ENCODE data around the gene KRT76.
"Not testable (repeated sequence)": the region's sequence is repeated elsewhere in the genome, so short reads cannot be mapped to it uniquely, and the experiment has no call there.

The KRT76 gene

GRCh38 chr12:52757449-52758176, 19.5 kb downstream of the KRT76 start:
- DNase-seq, result no peak

DNA sequence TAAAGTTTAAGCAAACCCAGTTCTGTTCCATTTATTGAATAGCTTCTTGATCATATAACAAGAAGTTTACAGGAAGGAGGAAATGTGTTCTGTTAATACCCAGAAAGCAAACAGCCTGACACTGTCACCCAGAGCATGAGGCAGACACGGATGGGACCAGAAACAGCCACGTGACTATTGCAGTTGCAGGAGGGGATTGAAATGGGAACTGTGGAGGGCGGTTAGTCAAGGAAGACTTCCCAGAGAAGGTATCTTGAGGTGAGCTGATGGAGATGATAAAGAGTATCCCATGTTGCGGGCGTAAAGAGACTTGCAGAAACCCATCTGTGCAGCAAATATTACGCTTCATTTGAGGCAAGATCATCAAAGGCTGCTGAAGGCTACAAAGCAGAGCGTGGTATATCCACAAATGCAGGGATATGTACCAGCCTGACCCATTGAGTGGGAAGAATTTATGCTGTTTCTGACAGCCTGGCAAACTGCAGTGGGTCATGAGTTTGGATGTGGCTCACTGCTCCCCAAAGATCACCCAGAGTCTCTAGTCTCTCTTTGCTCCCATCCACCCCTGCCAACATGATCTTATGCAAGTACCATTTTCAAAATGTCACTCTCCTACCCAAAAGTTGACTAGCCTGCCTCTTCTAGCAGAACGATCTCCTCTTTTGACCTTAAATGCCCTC, 20.7 kb downstream of the KRT76 start:
- DNase-seq, result no peak

DNA sequence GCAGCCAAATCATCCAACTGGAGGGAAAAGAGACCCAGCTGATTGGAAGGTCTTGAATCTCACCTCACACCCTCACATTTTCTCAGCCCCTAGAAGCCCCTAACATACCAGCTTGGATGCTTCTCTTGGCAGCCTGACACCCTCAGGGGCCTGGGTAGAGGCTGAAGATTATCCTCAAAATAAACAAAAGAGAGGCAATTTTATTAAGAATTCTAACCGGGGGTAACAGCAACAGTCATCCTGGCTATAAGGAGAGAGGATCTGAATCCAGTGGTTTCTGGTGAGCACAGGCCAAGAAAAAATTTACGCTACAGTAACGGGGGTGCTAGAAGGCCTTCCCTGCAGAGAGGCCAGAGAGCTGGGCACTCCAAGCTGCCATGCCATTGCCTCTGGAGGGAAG, 21.6 kb downstream of the KRT76 start:
- DNase-seq, result no peak

DNA sequence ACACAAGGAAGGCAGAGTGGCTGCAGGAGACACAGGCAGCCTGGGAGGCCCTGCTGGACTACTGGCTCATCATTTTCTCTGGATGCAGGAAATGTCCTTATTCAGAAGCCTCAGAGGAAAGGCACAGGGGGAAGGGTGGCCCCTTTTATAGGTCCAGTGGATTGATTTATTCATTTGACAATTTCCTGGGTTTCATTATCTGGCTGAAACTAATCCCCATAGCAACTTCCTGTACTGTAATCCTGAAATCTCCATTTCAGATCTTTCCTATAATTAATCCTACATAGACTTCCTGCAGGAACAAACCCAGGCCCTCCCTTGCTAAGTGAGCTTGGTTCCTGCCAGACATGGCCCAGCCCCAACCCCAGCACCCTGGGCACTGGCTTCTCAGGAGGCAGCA, 23.0 kb downstream of the KRT76 start:
- DNase-seq, result no peak

GRCh38 chr12:52753283-52753682, 23.9 kb downstream of the KRT76 start:
- DNase-seq, result no peak

GRCh38 chr12:52752516-52752915, 24.6 kb downstream of the KRT76 start:
- DNase-seq, result no peak

GRCh38 chr12:52751795-52752194, 25.4 kb downstream of the KRT76 start:
- no peak for DNase-seq

DNA sequence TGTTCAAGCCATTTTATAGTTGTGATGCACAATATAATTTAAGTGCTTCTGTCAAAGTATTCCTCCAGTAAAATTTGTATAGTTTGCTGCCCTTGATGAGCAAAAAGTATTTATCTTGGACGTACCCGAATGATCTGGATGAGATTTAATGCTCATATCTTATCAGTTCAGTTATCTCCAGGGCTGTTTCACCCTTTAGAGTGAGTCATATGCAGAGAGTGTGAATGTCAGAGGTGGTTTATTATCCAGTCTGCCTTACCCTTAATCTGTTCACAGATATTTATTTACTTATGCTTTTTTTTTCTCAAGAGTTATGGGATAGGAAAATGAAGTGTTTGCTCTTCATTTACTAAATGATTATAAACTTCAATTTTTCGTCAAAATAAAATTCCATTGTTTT, 26.6 kb downstream of the KRT76 start:
- DNase-seq, result not testable (repeated sequence)

GRCh38 chr12:52749827-52750226, 27.3 kb downstream of the KRT76 start:
- DNase-seq, result no peak

- DNase-seq, result no peak
Measured at GRCh38 chr12:52748578-52748977, 28.6 kb downstream of the KRT76 start.

DNA sequence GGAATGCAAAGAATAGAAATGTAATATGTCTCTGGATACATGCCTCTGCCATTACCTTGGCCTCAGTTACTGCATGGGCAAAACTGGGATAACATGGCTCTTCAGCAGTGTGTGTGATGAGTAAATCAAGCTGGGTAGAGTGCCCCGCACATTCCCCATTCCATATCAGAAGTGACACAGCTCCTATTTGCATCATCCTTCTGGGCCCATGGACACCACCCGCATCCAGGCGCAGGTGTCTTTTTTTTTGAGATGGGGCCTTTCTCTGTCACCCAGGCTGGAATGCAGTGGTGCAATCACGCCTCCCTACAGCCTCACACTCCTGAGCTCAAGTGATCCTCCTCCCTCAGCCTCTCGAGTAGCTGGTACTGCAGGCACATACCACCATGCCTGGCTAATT, 31.6 kb downstream of the KRT76 start:
- DNase-seq, result no peak

- DNase-seq, result no peak
Measured at GRCh38 chr12:52744493-52745156, 32.5 kb downstream of the KRT76 start.

GRCh38 chr12:52742822-52743457, 34.2 kb downstream of the KRT76 start:
- no peak for DNase-seq

DNA sequence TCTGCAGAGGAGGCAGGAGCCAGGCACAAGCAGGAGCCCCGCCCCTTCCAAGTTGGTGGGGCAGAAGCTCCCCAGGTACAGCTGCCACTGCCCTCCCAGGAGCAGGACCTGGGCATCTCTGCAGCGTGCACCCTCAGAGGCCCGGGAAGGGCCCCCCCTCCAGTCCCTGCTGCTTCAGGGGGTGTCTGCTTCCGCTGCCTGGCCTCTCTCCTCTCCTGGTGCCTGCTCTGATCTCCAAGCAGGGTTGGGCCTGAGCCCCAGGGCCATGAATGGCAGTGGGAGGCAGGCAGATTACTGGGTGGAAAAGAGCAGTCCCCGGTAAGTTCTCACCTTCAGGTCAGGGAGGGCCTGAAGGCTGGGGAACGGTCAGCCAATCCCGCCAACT, 35.0 kb downstream of the KRT76 start:
- no peak for DNase-seq

DNA sequence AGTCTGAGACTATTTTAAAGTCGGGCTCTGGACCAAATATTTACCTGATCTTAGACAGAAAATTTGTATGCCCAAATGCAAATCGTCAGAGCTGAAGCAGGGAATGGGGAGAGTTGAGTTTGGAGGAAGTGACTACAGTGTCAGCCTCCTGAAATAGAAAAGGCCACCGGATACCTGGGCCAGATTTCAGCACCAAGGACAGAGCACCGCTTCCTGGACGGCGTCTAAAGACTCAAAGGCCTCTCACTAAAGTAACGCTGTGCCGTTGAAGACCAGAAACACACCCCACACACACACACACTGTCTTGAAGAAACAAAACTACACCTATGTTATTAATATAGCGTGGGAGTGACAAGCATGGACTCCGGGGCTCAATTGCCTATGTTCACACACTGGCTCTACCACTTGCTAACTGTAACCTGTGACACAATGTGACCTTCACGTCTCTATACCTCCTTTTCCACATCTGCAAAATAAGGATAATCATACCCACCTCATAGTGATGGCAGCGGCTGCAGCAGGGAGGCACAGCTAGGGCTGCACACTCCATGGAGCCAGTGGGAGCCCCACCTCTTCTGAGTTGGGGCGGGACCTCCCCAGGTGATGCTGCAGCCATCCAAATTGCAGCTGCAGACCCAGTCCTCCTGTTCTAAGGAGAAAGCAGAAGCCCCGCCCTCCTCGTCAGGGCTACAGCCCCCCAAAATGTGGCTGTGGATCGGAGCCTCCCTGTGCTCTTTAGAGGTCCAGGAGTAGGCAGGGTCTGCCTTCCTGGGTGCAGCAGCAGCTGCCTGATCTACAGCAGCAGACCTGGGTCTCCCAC, 35.6 kb downstream of the KRT76 start:
- DNase-seq, result no peak

DNA sequence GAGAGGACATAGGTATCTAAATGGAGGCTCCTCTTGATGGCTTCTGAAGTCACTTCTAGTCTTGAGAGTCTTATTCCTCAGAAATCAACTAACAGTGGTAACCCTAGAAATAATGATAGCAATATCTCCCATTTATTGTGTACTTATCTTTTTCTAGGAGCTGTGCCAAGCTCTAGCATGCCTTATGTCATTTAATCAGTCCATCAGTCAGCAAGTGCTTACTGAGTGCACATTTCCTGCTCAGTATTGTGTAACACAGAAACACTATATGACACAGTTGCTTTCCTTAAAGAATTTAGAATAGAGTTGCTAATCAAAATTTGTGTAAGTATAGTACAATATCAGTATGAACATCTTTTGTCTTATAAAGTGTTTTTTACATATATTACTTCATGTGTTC, 36.6 kb downstream of the KRT76 start:
- peak; percentile 67 for DNase-seq

DNA sequence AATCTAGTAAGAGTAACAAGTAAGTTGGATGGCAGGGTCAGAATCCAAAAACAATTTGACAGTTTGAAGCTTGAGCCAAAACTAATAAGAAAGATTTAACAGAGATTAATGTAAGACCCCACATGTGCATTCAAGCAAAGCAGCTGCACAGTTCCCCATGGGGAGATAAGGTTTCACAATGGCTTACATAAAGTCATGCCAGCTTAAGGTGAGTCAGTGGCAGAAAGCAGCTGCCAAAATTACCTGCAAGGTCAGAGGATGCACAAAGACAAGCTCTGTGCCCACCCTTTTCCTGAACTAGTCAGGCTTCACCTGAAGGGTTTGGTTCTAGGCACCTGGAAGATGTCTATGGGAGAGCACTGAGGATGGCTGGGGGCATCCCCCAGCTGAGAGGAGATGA, 37.2 kb downstream of the KRT76 start:
- DNase-seq, result peak; percentile 4

DNA sequence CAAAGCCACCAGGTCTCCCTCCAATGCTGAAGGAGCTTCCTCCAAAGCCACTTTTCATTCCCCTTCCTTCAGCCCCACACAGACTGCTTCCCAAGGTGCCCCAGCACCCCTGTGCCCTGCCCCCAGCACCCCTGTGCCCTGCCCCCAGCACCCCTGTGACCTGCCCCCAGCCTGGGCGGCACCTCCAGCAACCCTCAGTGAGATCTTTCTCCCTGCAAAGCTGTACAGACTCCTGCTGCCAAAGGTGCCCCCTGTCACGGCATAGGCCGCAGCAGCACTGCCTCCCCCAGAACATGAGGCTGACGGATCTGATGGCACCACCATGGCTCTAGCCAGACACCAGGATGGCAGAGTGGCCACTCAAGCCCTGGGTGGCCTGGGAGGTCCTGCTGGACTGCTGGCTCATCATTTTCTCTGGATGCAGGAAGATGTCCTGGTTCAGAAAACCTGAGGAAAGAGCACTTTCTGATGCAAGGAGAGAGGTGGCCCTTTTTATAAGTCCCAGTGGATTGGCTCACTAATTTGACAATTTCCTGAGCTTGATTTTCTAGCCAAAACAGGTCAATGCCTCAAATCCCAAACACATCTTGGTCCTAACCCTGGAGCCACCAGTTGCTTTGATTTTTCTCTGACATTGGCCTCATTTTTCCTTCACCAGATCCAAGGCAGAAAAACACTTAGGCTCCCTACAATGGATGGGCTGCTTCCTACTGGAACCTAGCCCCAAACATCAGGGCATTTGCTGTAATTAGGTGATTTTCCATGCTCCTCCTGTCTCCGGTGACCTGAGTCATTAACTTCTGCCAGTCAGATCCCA, 41.1 kb downstream of the KRT76 start:
- DNase-seq, result no peak

- DNase-seq, result no peak
Measured at GRCh38 chr12:52735106-52735505, 42.0 kb downstream of the KRT76 start.

- DNase-seq, result no peak
Measured at GRCh38 chr12:52730793-52731192, 46.4 kb downstream of the KRT76 start.

- DNase-seq, result no peak
Measured at GRCh38 chr12:52730383-52730782, 46.8 kb downstream of the KRT76 start.

DNA sequence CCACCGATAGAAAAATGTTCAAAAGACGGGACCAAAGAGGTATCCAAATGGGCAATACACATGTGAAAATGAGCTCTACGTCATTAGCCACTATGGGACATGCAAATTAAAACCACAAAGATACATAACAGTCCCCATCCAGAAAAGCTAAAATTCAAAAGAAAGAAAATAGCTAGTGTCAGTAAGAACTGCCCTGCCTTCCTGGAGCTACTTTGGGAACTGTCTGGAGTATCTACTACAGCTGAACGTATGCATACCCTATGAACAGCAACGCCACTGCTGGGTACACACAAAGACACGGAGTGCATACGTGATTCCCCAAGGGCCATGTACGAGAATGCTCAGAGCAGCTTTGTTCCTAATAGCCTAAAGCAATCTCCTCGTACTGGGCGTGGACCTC, 48.0 kb downstream of the KRT76 start:
- DNase-seq, result no peak

Data from NCI-H1092 treated with DMSO at 0.1 percent for 48 hours (cell line).